Stimulated activated naive CD8-positive, alpha-beta T cell treated with anti-CD3 and anti-CD28 coated beads, Interleukin-15, amount 100 ng/mL, for 72 hours (primary cell): ENCODE results near the gene TGFBR2.
A peak's percentile ranks its signal among the peaks of the same experiment; 100 is the strongest.

ENCODE experiments used
- ATAC-seq: fragments of 150-1000 bp; cut with Tn5 transposase; 2 replicates; pipeline ENCODE4 v1.10.0; 2021; ENCODE audit warnings: mild to moderate bottlenecking, moderate library complexity
- DNase-seq, 2 donors: peaks; one replicate each; pipeline ENCODE4 v3.0.0; 2021 to 2022
- H3K27ac Mint-ChIP-seq, 2 donors: one replicate each; pipeline ENCODE4 v1.8.0; 2022; ENCODE audit warnings: mild to moderate bottlenecking in 2 of 2, mixed read lengths in 2 of 2, moderate library complexity in 2 of 2
- H3K27me3 Mint-ChIP-seq: one replicate; pipeline ENCODE4 v1.8.0; 2022; ENCODE audit warnings: mixed read lengths
- H3K4me1 Mint-ChIP-seq: one replicate; pipeline ENCODE4 v1.8.0; 2022; ENCODE audit warnings: mild to moderate bottlenecking, mixed read lengths
- H3K4me3 Mint-ChIP-seq, 2 donors: one replicate each; pipeline ENCODE4 v1.8.0; 2022; ENCODE audit warnings: mild to moderate bottlenecking in 2 of 2, mixed read lengths in 2 of 2, moderate library complexity in 1 of 2
- H3K9me3 Mint-ChIP-seq, 2 donors: one replicate each; pipeline ENCODE4 v1.8.0; 2022; ENCODE audit warnings: mixed read lengths in 2 of 2

Gene TGFBR2

GRCh38 chr3:30596152-30596551, 10.2 kb upstream of the TGFBR2 start:
- Mint-ChIP-seq H3K9me3 (peaks cover 0 to 5% of the 10 kb centered on the region in 2 donors), H3K27ac (no peak overlapping the region), H3K27me3 (no peaks in the 10 kb centered on the region), H3K4me3 (no peak overlapping the region), H3K4me1 (peaks cover 42% of the 10 kb centered on the region)
- ATAC-seq (no peak), DNase-seq (no peak)

GRCh38 chr3:30597131-30597768, 9.2 kb upstream of the TGFBR2 start:
- no peak for DNase-seq

DNA sequence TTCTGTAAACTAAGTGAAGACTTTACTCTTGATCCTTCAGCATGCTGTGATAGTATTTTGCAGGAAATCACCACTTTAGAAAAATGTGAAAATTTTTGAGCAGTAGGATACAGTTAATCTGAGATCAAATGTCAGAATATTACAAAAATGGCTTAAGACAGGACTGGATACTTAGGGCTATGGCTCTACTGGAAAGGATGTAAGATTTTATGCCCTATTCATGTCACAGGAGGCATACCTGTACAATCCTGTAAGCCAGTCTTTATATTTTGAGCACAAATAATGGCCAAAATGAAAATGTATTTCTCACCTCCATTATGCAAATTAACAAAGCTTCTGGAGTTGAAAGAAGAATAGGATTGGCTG, 8.6 kb upstream of the TGFBR2 start:
- Mint-ChIP-seq H3K27ac (no peak overlapping the region), H3K9me3 (peaks cover 0 to 5% of the 10 kb centered on the region in 2 donors), H3K4me3 (no peak overlapping the region), H3K4me1 (peaks cover 55% of the 10 kb centered on the region), H3K27me3 (no peaks in the 10 kb centered on the region)
- ATAC-seq (no peak), DNase-seq (no peak)

More at GRCh38 chr3:30597131-30597768, 9.2 kb upstream of the TGFBR2 start:
- Mint-ChIP-seq H3K4me1 (peaks cover 51% of the 10 kb centered on the region), H3K27me3 (no peaks in the 10 kb centered on the region), H3K9me3 (peaks cover 0 to 5% of the 10 kb centered on the region in 2 donors), H3K27ac (peak overlapping the region in 1 of 2 donors; percentile 19), H3K4me3 (no peak overlapping the region)
- ATAC-seq: no peak

DNA sequence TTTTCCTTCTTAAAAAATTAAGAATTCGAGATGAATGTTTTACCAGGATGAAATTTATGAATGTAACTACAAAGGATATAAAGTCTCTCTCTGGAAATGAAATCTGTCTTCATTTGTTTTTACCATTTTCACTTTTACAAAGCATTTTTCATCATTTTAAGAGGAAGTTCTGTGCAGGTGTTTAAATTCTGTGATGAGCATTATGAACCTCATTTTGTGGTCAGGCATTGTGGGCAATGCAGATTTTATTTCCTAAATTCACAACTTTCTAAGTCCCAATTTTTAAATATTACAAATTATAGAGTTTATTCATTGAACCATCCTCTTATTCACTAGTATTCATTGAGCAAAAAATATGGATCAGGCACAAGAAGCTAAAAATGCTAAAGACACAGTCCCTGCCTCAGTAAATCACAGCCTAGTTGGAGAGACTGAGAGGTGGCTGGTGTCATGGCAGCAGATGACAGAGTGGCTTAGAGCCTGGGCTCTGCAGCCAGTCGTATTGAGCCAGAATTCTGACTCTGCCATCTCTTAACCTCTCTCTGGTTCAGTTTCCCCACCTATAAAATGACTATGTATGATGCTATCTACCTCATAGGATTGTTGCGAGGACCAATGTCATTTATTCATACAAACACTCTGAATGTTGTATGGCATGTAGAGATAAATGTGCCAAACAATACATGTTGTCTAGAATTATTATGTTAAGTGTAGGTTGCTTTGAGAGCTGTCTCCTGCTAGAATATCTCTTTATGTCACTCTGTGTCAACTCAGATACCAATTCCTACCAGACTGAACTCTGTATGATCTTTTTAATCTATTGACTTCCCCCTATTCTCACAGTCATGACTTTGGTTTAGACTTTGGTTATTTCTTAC, 7.5 kb upstream of the TGFBR2 start:
- peaks cover 63% of the 10 kb centered on the region for H3K4me1 Mint-ChIP-seq
- ATAC-seq: peak; percentile 92
- peak overlapping the region; percentile 27 to 62 for H3K4me3 Mint-ChIP-seq
- no peaks in the 10 kb centered on the region for H3K27me3 Mint-ChIP-seq
- H3K27ac Mint-ChIP-seq: peak overlapping the region; percentile 59 to 72
- DNase-seq: no peak
- H3K9me3 Mint-ChIP-seq: peaks cover 0 to 2% of the 10 kb centered on the region in 2 donors

- Mint-ChIP-seq H3K4me3 (no peak overlapping the region), H3K4me1 (peaks cover 80% of the 10 kb centered on the region), H3K9me3 (no peaks in the 10 kb centered on the region), H3K27me3 (no peaks in the 10 kb centered on the region), H3K27ac (no peak overlapping the region)
- ATAC-seq (no peak), DNase-seq (no peak)
These were observed 5.8 kb upstream of the TGFBR2 start for GRCh38 chr3:30600572-30600971.

GRCh38 chr3:30602946-30603345, 3.5 kb upstream of the TGFBR2 start:
- ATAC-seq: no peak
- Mint-ChIP-seq H3K4me3 (peak overlapping the region; percentile 38 to 54), H3K27me3 (no peaks in the 10 kb centered on the region)

GRCh38 chr3:30604093-30604492, 2.3 kb upstream of the TGFBR2 start:
- Mint-ChIP-seq H3K27me3 (no peaks in the 10 kb centered on the region), H3K4me1 (peaks cover 64% of the 10 kb centered on the region), H3K27ac (peak overlapping the region; percentile 71 to 90), H3K4me3 (peak overlapping the region; percentile 85 to 88), H3K9me3 (no peaks in the 10 kb centered on the region)
- DNase-seq: no peak
- ATAC-seq: no peak

More at GRCh38 chr3:30602946-30603345, 3.5 kb upstream of the TGFBR2 start:
- DNase-seq: no peak
- peak overlapping the region; percentile 57 to 80 for H3K27ac Mint-ChIP-seq
- H3K4me1 Mint-ChIP-seq: peaks cover 70% of the 10 kb centered on the region
- H3K9me3 Mint-ChIP-seq: no peaks in the 10 kb centered on the region

DNA sequence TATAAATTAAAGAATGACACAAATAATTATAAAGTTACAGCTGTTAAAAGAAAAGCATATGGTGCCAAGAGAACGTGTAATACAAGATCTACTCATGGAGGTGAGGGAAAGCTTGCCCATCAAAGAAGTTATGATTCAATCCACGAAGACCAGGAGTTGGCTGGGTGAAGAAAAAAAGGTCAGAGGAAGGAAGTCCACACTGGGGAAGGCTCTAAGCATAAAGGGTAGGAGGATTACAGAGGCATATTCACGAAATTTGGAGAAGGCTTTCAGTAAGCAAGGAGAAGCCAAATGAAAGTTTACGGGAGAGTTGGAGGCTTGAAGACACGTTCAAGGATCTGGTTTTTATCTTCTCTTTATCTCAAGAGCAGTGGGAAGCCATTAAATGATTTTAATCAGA, 1.8 kb upstream of the TGFBR2 start:
- Mint-ChIP-seq H3K4me1 (peaks cover 59% of the 10 kb centered on the region), H3K4me3 (peak overlapping the region; percentile 85 to 88), H3K9me3 (no peaks in the 10 kb centered on the region), H3K27ac (peak overlapping the region; percentile 86 to 90), H3K27me3 (no peaks in the 10 kb centered on the region)
- ATAC-seq (no peak), DNase-seq (no peak)

GRCh38 chr3:30605005-30605404, 1.4 kb upstream of the TGFBR2 start:
- Mint-ChIP-seq H3K27me3 (no peaks in the 10 kb centered on the region), H3K9me3 (no peaks in the 10 kb centered on the region), H3K4me1 (peaks cover 55% of the 10 kb centered on the region), H3K27ac (peak overlapping the region; percentile 86 to 90), H3K4me3 (peak overlapping the region; percentile 85 to 88)
- no peak for ATAC-seq
- DNase-seq: no peak

DNA sequence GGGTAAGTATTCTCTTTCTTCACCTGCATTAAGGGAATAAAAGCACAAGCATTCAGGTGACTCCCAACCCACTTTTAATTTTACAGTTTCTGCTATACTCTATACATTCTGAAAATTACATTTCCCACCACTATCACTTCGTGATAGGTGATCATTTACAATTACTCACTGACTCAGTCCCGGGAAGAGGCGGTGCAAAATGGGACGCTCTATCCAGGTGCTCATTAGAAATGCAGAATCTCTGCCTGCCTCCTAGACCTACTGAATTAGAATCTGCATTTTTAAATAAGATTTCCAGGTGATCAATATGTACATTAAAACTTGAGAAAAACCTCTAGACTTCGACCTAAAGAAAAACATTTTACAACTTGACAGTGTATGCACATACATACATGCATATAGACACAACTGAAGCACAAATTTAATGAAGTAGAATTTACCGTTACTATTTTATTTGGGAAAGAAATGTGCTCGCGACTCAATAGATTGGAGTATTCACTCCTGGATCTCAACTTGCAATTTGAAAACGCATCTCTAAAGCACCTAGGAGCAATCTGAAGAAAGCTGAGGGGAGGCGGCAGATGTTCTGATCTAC, 598 bp upstream of the TGFBR2 start:
- DNase-seq (no peak), ATAC-seq (no peak)
- Mint-ChIP-seq H3K9me3 (no peaks in the 10 kb centered on the region), H3K27me3 (no peaks in the 10 kb centered on the region), H3K4me1 (peaks cover 51% of the 10 kb centered on the region), H3K4me3 (peak overlapping the region; percentile 85 to 88), H3K27ac (peak overlapping the region; percentile 90 to 99)

- H3K4me3 Mint-ChIP-seq: peak overlapping the region; percentile 85 to 88
- H3K9me3 Mint-ChIP-seq: no peaks in the 10 kb centered on the region
- ATAC-seq: peak; percentile 27
- DNase-seq: peak; percentile 74 to 75
- H3K4me1 Mint-ChIP-seq: peaks cover 50% of the 10 kb centered on the region
- no peaks in the 10 kb centered on the region for H3K27me3 Mint-ChIP-seq
- H3K27ac Mint-ChIP-seq: peak overlapping the region; percentile 99
These were observed 832 bp downstream of the TGFBR2 start for GRCh38 chr3:30607032-30607833.

- DNase-seq (no peak), ATAC-seq (no peak)
- Mint-ChIP-seq H3K4me1 (peaks cover 54% of the 10 kb centered on the region), H3K27me3 (no peaks in the 10 kb centered on the region), H3K27ac (peak overlapping the region; percentile 94 to 98), H3K9me3 (no peaks in the 10 kb centered on the region), H3K4me3 (peak overlapping the region; percentile 60 to 85)
These were observed 2.2 kb downstream of the TGFBR2 start for GRCh38 chr3:30608598-30608947.

- no peaks in the 10 kb centered on the region for H3K27me3 Mint-ChIP-seq
- H3K9me3 Mint-ChIP-seq: no peaks in the 10 kb centered on the region
- H3K4me3 Mint-ChIP-seq: peak overlapping the region; percentile 60 to 85
- DNase-seq (no peak), ATAC-seq (no peak)
- H3K27ac Mint-ChIP-seq: peak overlapping the region; percentile 94 to 98
- peaks cover 48% of the 10 kb centered on the region for H3K4me1 Mint-ChIP-seq
These were observed 3.7 kb downstream of the TGFBR2 start for GRCh38 chr3:30609930-30610701.

DNA sequence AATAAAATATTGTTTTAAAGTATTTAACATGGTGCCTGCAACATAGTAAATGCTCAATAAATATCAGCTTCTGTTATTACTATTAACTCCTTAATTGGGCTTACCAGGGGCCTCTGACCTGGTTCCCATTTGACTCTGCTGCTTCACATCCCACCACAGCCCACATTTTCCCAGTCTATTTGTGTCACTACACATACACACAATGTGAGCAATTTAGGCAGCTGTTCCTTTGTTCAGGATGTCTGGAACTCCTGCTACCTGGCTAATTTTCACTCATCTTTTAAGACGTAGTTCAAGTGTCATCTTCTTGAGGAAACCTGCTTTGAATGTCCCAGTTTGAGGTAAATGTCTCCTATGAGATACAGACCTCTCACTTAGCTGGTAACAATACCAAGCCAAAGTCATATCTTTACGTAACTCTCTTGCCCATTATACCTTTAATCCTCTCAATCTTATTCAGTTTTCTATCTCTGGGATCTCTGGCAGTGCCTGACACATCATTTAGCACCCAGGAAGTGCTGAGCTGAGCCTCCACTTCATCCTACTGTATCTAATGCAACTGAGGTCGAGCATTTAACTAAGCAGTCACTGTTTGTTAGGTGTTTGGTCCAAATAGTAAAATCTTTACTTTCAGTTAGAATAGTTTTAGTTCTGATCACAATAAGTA, 4.4 kb downstream of the TGFBR2 start:
- Mint-ChIP-seq H3K9me3 (no peaks in the 10 kb centered on the region), H3K4me3 (peak overlapping the region; percentile 60 to 85), H3K4me1 (peaks cover 48% of the 10 kb centered on the region), H3K27ac (peak overlapping the region; percentile 94 to 98), H3K27me3 (no peaks in the 10 kb centered on the region)
- ATAC-seq: peak; percentile 32
- no peak for DNase-seq
